NCI-H510A treated with DMSO at 0.1 percent for 48 hours (cell line): ENCODE results near the gene TLE1.
A peak's percentile ranks its signal among the peaks of the same experiment; 100 is the strongest.

Source experiments
- DNase-seq: peaks from one replicate; lab custom pipeline; 2025; lab: John Stamatoyannopoulos, UW

TLE1 gene

DNA sequence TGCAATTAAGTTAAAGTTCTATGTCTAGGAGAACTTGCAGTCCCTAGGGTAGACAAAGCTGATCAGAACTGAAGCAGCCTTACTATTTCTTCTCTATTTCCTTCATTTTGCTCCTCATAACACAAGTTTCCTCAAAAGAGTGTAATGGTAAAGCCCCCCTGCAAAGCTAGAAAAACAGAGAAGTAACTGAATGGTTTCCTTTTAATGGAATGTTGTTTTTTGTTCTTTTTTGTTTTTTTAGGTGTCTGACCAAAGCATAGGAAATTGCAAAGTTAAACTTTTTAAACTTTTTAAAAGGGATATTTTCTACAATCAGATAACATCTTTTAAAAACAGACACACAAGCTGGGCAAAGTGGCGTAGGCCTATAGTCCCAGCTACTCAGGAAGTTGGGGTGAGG lies 145.7 kb downstream of the TLE1 start:
- no peak for DNase-seq

DNA sequence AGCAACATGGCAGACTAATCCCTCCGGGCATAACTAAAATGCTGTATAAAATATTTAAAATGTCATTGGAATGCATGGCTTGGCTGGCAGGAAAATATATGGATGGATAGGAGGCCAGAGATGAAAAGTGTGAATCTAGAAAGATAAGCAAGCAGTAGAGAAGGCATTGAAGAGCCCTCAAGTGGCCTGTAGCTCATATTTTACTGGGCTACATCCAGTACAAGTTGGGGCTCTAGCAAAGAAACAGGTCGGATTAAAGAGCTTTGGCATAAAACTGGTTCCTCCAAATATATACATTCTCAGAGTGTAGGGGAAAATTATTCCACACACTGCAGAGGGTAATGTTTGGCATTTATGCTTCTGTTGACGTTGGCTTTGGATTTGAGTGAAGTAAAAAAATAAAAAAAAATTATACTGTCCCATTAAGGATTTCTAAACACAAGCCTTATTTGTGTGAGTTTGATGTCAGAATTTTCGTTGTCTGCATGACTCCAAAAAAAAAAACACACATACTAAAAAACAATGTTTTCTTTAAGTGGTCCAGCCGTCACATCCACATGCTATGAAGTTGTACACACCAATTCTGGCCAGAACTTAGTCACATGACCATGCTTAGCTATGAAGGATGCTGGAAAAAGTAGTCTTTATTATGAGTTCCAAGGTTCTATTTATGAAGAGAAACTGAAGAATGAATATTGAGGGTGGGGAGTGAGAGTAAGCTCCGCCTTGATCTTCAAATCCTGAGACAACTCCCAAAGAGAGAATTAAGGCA lies 147.0 kb downstream of the TLE1 start:
- no peak for DNase-seq

DNA sequence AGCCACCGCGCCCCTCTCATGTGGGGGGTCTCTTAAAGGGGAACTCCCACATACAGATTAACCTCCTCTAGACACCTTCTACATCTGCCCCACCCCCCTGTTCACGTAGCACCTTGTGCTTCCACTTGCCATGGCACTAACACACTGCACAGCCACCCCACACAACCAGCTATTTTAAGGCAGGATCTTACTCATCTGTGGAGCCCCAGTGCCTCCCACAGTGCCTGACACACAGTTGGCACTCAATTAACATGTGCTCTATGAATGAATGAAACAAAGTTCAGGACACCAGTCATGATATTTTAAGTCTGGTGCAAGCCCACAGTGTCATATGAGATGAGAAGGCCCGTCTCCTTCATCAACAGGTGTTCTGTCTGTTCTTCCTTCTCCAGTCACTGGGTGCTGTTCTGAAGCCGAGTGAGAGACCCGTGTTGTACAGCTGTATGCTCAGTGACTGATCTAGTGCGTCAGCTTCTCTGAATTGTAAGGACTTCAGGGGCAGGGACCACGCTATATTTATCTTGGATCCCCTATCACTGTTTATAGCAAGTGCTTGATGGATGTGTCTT lies 149.1 kb downstream of the TLE1 start:
- DNase-seq, result no peak

DNA sequence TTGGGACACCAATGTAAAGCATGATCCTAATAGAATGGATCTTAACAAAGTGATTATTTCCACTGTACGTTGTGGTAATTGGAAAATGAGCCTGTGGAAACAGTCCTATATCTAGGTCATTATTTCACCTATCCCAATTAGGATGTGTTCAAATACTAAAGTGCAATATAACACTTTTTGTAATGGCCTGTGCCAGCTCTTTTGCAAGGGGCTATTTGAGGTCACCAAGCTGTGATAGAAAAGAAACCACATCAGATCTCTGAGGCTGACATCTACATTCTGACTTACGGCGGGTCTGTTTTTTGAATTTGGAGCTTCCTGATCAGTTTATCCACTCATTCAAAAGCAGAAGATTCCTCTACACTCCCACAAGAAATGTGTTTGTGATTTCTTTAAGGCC lies 150.0 kb downstream of the TLE1 start:
- no peak for DNase-seq

DNA sequence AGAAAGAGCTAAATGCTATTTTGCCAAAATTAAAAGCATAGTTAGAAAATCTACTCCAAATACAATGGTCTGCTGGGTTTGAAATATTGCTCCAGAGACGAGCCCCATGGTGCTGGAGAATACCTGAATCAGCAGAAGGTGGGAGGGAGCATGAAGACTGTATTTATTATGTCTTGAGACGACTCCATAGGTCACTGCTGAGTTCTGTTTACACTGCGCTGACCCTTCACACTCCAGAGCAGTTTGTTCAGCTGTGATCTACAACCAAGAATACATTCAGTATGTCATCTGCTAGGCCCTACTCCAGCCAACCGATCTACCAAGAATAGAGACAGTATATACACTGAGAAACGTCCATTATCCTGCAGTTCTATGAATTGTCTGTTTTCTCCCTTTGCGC lies 150.5 kb downstream of the TLE1 start:
- DNase-seq, result peak; percentile 14

DNA sequence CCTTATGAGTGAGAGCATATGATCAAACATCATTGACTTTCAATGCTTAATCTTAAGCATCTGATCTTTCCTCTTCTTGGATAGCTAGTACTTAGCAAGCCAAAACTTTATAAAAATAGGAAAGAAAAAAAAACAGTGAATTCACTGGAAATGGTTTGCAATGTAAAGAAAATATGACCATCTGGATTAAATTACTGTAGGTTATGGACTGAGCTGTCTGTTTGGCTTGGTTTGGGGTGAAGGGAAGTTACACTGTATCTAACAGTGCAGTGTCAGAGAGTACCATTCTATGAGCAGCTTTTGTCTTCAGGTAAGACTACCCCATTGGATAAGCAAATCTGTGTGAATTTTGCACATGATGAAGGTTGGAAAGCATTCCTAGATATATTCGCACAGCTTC lies 151.4 kb downstream of the TLE1 start:
- DNase-seq, result no peak

DNA sequence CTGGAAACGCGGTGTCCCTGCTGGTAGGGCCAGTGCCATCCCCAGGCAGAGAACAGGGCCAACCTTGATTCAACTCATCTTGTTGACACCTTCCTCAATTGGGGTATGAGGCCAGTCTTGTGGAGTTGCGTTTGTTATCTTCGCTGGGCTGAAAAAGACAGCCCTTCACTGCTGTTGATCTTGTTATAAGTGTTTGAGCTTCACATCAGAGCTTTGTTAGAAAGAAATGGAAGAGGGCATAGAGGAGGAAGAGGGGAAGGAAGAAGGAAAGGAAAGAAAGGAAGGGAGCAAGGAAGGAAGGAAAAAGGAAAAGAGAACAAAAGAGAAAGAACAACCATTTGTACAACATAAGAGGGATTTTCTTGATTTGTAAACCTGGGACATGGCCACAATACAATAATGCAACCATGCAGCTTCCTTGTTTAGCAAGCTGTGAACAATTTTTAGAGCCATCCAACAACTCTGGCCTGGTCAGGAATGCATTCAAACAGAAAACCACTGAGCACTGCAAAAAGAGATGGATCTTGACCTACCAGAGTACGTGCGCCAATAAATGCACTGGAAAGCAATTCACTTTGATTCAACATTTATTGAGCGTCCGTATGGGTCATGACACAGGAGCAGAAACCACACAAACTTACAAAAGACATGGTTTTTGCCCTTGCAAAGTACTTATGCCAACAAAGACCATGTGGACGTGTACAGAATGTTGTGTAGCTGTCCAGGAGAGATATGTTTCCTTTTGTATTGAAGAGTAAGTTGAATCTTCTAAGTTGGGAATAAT lies 152.9 kb downstream of the TLE1 start:
- DNase-seq, result no peak

DNA sequence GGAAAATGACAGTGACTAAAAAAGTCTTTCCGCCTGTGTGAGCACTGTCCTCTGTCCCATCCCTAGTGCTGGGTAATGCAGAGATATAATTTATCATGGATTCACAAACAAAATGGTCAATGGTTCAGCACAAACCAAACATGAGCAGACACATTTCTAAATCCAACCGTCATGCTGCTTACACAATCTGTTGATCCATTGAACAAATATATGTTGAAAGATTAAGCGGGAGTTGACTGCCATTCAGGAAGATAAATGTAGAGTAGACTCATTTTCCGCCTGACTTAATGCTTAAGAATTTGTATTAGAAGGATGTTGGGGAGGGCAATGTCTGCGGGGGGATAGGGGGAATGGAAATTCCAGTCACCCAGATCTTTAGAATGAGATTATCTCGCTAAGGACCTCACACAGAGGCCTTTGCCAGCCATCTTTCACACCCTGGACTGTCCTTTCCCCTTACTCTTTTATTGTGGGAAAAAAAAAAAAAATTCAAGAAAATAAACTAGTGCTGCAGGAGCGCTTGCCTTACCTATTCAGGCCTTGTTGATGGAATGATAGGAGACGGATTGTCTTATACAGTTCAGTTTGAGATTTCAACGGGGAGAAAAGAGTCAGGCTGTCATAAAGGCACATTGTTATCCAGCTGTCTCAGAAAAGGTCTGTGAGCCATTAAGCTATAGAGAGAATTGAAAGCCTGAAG lies 153.7 kb downstream of the TLE1 start:
- DNase-seq, result peak; percentile 95

DNA sequence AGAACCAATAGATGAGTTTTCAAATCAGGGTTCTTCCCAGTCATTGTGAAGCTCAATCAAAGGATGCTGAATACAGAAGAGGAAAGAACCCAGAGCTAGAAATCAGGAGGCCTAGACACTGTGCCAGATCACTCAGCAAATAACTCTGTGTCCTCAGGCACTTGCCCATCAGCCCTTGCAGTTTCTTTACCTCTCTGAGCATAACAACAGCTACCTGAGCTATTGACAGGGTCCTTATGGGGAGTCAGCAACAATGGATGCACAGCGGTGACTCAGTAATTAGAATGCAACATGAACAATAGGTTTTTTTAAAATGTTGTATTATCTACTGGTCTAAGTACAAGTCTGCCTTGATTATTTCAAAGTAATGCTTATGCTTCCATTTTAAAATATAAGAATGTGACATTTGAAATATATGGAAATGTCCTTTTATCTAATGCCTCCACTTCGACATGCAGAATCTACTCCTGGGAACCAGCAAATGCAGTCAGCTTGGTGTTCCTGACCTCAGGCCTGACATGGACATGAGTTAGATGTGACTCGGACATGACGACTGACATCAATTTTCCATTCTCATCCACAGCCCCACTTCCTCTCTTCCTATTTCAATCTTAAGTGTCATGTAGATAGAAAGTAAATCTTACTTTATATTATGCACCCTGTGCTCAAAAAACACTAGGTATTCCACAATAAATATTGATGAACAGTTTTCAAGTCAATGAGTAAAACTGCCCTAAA lies 155.0 kb downstream of the TLE1 start:
- DNase-seq, result no peak
